Measurements from ENCODE around the gene PHF24.

The PHF24 gene

DNA sequence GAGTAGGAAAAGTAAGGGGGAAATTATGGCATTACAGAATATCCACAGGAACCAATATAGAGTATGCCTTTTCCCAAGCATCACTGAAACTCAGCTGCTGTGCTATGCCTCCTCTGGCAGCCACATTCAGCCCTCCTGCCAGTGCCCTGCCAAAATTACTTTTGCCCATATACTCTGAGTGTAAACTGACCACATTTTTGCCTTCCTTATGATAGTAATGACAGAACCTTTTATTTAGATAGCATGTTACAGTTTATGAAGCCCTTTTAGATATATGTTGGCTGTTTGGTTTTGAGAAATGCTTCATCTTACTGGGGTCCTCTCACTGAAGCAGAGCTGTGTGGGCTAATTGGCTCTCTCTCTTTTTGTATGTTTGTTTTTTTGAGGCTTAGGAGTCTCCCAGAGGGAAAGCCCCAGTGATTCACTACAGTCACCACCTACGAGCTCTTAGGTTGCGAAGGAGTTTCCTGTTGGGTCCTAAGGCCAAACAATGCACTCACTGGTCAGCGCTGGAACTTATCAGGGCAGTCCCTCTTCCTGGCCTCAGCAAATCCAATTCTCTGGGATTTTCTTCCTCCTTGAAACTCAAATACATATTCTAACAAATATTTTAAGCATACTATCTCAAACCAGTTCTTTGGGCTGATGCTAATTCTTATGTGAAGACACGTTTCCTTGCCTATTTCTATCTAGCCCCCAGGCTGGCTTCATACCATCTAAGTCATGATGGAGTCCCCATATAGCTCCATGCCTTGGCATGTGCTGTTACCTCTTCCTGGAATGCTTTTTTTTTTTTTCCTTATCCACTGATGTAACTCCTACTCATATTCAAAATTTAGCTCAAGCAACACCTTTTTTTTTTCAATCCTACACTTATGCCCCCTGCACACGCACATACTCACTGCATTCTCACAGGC lies 3.7 kb downstream of the PHF24 start:
- Histone ChIP-seq H3K9me3 (ENCODE audit: control insufficient read depth, low read length) (no peaks in the 10 kb centered on the region), H3K4me3 (ENCODE audit: low read length) (no peak overlapping the region), H3K36me3 (ENCODE audit: control insufficient read depth, insufficient read depth, low read length, severe bottlenecking) (no peaks in the 10 kb centered on the region), H3K4me1 (ENCODE audit: control insufficient read depth, insufficient read depth, low read length) (peaks cover 5% of the 10 kb centered on the region), H3K27me3 (replicated peaks; ENCODE audit: control insufficient read depth, insufficient read depth, low read length) (peaks cover 79% of the 10 kb centered on the region), H3K9ac (ENCODE audit: low read length) (no peak overlapping the region)
- peak; percentile 59 for DNase-seq (ENCODE audit: low read depth)

DNA sequence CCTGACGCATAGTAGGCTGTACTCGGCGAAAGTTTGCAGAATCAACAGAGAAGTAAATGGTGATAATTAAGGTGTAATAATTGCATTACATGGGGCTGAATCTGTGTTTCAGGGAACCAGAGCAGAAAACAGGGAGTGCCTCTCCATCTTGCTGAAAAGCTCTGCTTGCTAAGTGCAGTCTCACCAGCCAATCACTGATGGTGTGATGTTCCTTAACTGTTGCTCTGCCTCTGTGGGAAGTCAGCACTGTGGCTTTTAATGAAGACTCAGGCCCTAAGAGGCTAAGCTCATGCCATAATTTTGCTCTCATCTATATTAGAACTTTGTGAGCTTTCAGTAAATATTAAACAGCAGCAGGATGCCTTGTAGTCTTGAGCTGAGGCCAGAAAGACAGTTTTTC lies 4.5 kb downstream of the PHF24 start:
- no peak for DNase-seq (ENCODE audit: low read depth)
- H3K27me3 ChIP-seq (replicated peaks; ENCODE audit: control insufficient read depth, insufficient read depth, low read length) = peaks cover 77% of the 10 kb centered on the region
- H3K4me3 ChIP-seq (ENCODE audit: low read length) = no peak overlapping the region
- H3K9me3 ChIP-seq (ENCODE audit: control insufficient read depth, low read length) = no peaks in the 10 kb centered on the region
- H3K36me3 ChIP-seq (ENCODE audit: control insufficient read depth, insufficient read depth, low read length, severe bottlenecking) = no peaks in the 10 kb centered on the region
- no peak overlapping the region for H3K9ac ChIP-seq (ENCODE audit: low read length)
- peaks cover 5% of the 10 kb centered on the region for H3K4me1 ChIP-seq (ENCODE audit: control insufficient read depth, insufficient read depth, low read length)

DNA sequence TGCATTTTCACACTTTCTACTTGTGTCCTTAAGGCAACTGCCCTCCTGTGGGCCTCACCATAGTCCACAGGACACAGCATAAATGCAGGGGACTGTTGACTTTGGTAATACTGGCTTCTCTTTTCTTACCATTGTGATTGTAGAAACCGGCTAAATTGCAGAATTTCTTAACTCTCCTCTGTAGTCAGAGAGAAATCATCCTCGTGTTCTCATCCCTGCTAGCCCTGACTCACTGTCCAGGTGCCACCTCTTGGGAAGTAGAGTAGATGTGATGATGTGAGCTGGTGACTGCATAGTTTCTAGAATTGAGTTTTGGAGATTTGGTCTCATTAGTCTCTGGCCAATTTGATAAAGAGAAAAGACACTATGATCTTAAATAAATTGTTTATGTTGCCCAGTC lies 5.5 kb downstream of the PHF24 start:
- Histone ChIP-seq H3K27me3 (replicated peaks; ENCODE audit: control insufficient read depth, insufficient read depth, low read length) (peaks cover 79% of the 10 kb centered on the region), H3K9me3 (ENCODE audit: control insufficient read depth, low read length) (no peaks in the 10 kb centered on the region), H3K4me1 (ENCODE audit: control insufficient read depth, insufficient read depth, low read length) (peaks cover 5% of the 10 kb centered on the region), H3K4me3 (ENCODE audit: low read length) (no peak overlapping the region), H3K36me3 (ENCODE audit: control insufficient read depth, insufficient read depth, low read length, severe bottlenecking) (no peaks in the 10 kb centered on the region), H3K9ac (ENCODE audit: low read length) (no peak overlapping the region)
- no peak for DNase-seq (ENCODE audit: low read depth)

DNA sequence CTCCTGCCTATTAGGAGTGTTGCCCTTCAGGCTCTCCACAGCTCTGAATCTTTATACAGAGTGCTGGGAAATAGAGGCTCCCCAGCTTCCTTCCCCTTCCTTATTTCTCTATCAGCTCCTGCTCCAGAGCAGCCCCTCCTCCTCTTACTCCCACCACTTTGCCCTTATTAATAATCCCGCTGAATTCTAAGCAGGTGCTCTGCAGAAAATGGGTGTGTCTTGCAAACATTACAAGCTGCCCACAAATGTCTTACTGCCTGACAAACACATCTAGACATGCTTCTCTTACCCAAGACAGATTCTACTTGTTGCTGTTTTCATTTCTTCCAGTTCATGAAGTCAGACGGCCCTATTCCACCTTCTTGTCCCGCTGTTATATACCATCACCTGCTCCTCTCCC lies 6.4 kb downstream of the PHF24 start:
- Histone ChIP-seq H3K36me3 (ENCODE audit: control insufficient read depth, insufficient read depth, low read length, severe bottlenecking) (no peaks in the 10 kb centered on the region), H3K9ac (ENCODE audit: low read length) (no peak overlapping the region), H3K27me3 (replicated peaks; ENCODE audit: control insufficient read depth, insufficient read depth, low read length) (peaks cover 76% of the 10 kb centered on the region), H3K9me3 (ENCODE audit: control insufficient read depth, low read length) (no peaks in the 10 kb centered on the region), H3K4me1 (ENCODE audit: control insufficient read depth, insufficient read depth, low read length) (peaks cover 5% of the 10 kb centered on the region), H3K4me3 (ENCODE audit: low read length) (no peak overlapping the region)
- no peak for DNase-seq (ENCODE audit: low read depth)

DNA sequence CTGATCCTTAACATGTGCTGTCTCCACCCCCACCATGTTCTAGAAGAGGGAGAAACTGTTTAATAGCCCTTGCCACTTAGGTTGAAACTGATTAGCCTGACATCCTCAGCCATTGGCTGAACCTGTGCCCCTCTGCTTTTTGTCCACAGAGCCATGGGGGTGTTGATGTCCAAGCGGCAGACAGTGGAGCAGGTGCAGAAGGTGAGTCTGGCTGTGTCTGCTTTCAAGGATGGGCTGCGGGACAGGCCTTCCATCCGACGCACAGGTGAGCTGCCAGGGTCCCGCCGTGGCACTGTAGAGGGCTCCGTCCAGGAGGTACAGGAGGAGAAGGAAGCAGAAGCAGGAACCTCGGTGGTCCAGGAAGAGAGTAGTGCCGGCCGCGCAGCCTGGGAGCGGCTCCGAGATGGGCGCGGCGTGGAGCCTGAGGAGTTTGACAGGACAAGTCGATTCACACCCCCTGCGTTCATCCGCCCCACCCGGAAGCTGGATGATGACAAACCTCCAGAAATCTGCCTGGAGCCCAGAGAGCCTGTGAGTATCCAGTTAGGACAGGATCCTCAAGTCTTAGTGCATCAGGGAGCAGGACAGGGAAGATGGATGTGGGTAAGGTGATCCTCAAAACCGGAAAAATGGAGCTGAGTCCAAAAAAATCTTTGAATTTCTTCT lies 13.2 kb downstream of the PHF24 start:
- Histone ChIP-seq H3K27me3 (replicated peaks; ENCODE audit: control insufficient read depth, insufficient read depth, low read length) (peaks cover 59% of the 10 kb centered on the region), H3K4me1 (ENCODE audit: control insufficient read depth, insufficient read depth, low read length) (no peaks in the 10 kb centered on the region), H3K9me3 (ENCODE audit: control insufficient read depth, low read length) (no peaks in the 10 kb centered on the region), H3K36me3 (ENCODE audit: control insufficient read depth, insufficient read depth, low read length, severe bottlenecking) (no peaks in the 10 kb centered on the region), H3K9ac (ENCODE audit: low read length) (no peak overlapping the region), H3K4me3 (ENCODE audit: low read length) (no peak overlapping the region)
- DNase-seq (ENCODE audit: low read depth) = no peak

DNA sequence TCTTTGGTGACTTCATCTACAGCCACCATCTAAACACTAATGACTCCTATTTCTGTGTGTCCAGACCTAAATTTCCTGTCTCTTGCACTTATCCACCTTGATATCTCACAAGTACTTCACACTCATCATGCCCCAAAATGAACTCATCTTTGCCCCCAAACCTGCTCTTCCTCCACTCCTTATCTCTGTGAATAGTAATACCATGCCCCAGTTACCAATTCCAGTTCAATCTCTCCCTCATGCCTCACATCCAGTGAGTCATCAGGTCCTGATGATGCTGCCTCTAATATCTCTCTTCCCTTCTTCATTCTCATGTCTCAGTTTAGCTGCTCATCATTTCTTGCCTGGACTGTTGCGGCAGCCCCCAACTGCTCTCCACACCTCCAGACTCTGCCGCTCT lies 16.6 kb downstream of the PHF24 start:
- Histone ChIP-seq H3K9me3 (ENCODE audit: control insufficient read depth, low read length) (no peaks in the 10 kb centered on the region), H3K4me3 (ENCODE audit: low read length) (no peak overlapping the region), H3K4me1 (ENCODE audit: control insufficient read depth, insufficient read depth, low read length) (no peaks in the 10 kb centered on the region), H3K27me3 (replicated peaks; ENCODE audit: control insufficient read depth, insufficient read depth, low read length) (peaks cover 56% of the 10 kb centered on the region), H3K9ac (ENCODE audit: low read length) (no peak overlapping the region), H3K36me3 (ENCODE audit: control insufficient read depth, insufficient read depth, low read length, severe bottlenecking) (no peaks in the 10 kb centered on the region)
- DNase-seq (ENCODE audit: low read depth) = no peak

DNA sequence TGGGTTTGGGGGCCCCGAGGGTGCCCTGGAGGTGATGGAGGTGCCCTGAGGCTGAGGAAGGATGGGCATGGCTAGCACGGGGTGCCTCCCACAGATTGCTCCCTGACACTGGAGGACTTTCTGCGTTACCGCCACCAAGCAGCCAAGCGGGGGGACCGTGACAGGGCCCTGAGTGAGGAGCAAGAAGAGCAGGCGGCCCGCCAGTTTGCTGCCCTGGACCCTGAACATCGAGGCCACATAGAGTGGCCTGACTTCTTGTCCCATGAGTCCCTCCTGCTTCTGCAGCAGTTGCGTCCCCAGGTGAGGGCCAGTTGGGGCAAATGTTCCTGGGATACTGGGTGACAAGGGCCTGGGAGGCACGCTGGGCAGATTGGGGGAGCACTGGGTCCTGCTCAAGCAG lies 18.4 kb downstream of the PHF24 start:
- H3K36me3 ChIP-seq (ENCODE audit: control insufficient read depth, insufficient read depth, low read length, severe bottlenecking) = no peaks in the 10 kb centered on the region
- H3K9me3 ChIP-seq (ENCODE audit: control insufficient read depth, low read length) = no peaks in the 10 kb centered on the region
- no peaks in the 10 kb centered on the region for H3K4me1 ChIP-seq (ENCODE audit: control insufficient read depth, insufficient read depth, low read length)
- no peak for DNase-seq (ENCODE audit: low read depth)
- no peak overlapping the region for H3K9ac ChIP-seq (ENCODE audit: low read length)
- H3K27me3 ChIP-seq (replicated peaks; ENCODE audit: control insufficient read depth, insufficient read depth, low read length) = peaks cover 56% of the 10 kb centered on the region
- no peak overlapping the region for H3K4me3 ChIP-seq (ENCODE audit: low read length)

DNA sequence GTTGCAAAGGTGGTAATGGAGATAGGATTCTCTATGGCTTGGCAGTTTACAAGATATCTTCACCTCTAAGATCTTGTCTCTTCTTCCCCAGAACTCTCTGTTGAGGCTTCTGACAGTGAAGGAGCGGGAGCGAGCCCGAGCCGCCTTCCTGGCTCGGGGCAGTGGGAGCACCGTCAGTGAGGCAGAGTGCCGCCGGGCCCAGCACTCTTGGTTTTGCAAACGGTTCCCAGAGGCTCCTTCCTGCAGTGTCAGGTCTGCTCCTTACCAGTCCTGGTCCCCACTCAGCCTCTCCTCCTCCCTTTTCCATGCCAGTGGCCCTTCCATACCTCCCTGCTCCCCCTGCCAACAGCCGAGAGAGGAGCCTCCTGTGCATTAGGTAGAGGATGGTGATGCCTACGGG lies 18.9 kb downstream of the PHF24 start:
- Histone ChIP-seq H3K4me3 (ENCODE audit: low read length) (no peak overlapping the region), H3K9me3 (ENCODE audit: control insufficient read depth, low read length) (no peaks in the 10 kb centered on the region), H3K9ac (ENCODE audit: low read length) (no peak overlapping the region), H3K4me1 (ENCODE audit: control insufficient read depth, insufficient read depth, low read length) (no peaks in the 10 kb centered on the region), H3K27me3 (replicated peaks; ENCODE audit: control insufficient read depth, insufficient read depth, low read length) (peaks cover 50% of the 10 kb centered on the region), H3K36me3 (ENCODE audit: control insufficient read depth, insufficient read depth, low read length, severe bottlenecking) (no peaks in the 10 kb centered on the region)
- no peak for DNase-seq (ENCODE audit: low read depth)

DNA sequence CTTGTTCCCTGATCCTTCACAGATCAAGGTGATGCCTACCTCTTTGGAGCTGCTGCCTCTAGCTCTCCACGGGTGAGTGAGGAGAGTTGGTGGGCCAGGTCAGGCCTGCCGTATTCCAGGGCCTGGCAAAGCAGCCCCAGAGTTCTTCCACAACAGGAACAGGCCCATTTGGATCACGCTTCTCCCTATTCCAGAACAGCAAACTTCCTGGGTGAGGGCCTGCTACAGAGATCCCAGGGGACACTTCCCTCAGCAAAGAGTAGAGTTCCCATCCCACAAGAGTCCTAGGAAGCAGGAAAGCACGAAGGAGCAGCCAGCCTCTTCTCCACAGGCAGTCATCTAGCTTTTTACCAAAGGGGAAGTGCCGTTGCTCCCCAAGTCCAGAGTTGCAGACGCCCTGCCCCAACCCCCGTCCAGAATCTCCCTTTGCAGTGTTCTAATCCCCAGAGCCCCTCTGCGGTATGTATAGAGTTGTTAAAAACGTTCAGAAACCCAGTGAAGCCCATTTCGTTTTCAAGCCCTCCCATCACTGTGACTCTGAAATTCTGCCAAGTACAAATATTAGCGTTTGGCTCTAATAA lies 22.2 kb downstream of the PHF24 start:
- Histone ChIP-seq H3K4me3 (ENCODE audit: low read length) (no peak overlapping the region), H3K9ac (ENCODE audit: low read length) (no peak overlapping the region), H3K27me3 (replicated peaks; ENCODE audit: control insufficient read depth, insufficient read depth, low read length) (peaks cover 32% of the 10 kb centered on the region)

DNA sequence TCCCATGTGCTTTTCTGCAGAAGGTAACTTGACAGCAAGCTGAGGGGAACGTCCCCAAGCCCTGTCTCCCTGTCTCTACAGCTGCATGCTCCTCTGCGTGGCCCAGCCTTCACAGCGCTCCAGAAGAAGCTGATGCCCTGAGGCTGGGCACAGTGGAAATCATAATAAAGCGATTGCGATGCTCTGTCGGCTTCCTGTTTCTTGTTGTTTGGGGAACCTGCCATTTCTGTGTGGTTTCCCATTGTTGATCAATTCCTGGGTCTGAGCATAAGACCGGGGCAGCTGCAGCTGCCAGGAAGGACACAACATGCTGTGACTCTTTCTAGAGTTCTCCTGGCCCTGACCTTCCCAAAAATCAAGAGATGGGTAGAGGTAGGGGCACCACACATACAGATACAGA lies 24.3 kb downstream of the PHF24 start:
- Histone ChIP-seq H3K27me3 (replicated peaks; ENCODE audit: control insufficient read depth, insufficient read depth, low read length) (peaks cover 24% of the 10 kb centered on the region), H3K4me1 (ENCODE audit: control insufficient read depth, insufficient read depth, low read length) (no peaks in the 10 kb centered on the region), H3K4me3 (ENCODE audit: low read length) (no peak overlapping the region), H3K9me3 (ENCODE audit: control insufficient read depth, low read length) (no peaks in the 10 kb centered on the region), H3K36me3 (ENCODE audit: control insufficient read depth, insufficient read depth, low read length, severe bottlenecking) (no peaks in the 10 kb centered on the region), H3K9ac (ENCODE audit: low read length) (no peak overlapping the region)
- no peak for DNase-seq (ENCODE audit: low read depth)

More for the DNA sequence above, 22.2 kb downstream of the PHF24 start:
- no peaks in the 10 kb centered on the region for H3K9me3 ChIP-seq (ENCODE audit: control insufficient read depth, low read length)
- no peak for DNase-seq (ENCODE audit: low read depth)
- no peaks in the 10 kb centered on the region for H3K4me1 ChIP-seq (ENCODE audit: control insufficient read depth, insufficient read depth, low read length)
- H3K36me3 ChIP-seq (ENCODE audit: control insufficient read depth, insufficient read depth, low read length, severe bottlenecking) = no peaks in the 10 kb centered on the region

DNA sequence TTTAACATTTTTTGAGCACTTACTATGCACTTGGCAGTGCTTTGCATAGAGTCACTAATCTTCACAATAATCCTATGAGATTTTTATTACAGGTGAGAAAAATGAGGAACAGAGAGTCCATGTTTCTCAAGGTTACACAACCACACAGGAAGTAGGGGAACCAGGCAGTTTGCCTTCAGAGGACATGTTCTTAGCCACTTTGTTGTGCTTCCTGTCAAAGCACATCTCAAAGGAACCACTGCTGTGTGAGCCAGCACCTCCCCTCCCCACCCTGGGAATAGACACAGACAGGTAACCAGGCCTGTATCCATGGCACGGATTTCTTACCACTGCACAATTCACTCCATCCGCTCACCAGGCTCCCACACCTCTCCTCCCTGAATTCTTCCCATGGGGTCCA lies 25.1 kb downstream of the PHF24 start:
- Histone ChIP-seq H3K4me3 (ENCODE audit: low read length) (no peak overlapping the region), H3K27me3 (replicated peaks; ENCODE audit: control insufficient read depth, insufficient read depth, low read length) (peaks cover 18% of the 10 kb centered on the region), H3K4me1 (ENCODE audit: control insufficient read depth, insufficient read depth, low read length) (no peaks in the 10 kb centered on the region), H3K9ac (ENCODE audit: low read length) (no peak overlapping the region), H3K36me3 (ENCODE audit: control insufficient read depth, insufficient read depth, low read length, severe bottlenecking) (no peaks in the 10 kb centered on the region), H3K9me3 (ENCODE audit: control insufficient read depth, low read length) (no peaks in the 10 kb centered on the region)
- DNase-seq (ENCODE audit: low read depth) = no peak

Measured in adipocyte (in vitro differentiated cells).